Measurements from ENCODE around the gene CCDC196. TPM values are rescaled to one million over a fixed set of nuclear protein-coding genes. Genes with fewer than 3 reads are reported as not detected.

Gene CCDC196
- total RNA-seq, 1 donor = not detected

- no peak overlapping the region for H3K4me2 ChIP-seq (ENCODE audit: insufficient read depth, low read length)
- H3K4me1 ChIP-seq (ENCODE audit: insufficient read depth, low read length) = no peaks in the 10 kb centered on the region
- H3K36me3 ChIP-seq (ENCODE audit: insufficient read depth, low read length) = no peaks in the 10 kb centered on the region
- no peak for DNase-seq (ENCODE audit: insufficient read length, low spot score, missing footprints)
- no peaks in the 10 kb centered on the region for H3K9me3 ChIP-seq (ENCODE audit: low read depth, low read length)
- no peaks in the 10 kb centered on the region for H3K27me3 ChIP-seq (ENCODE audit: insufficient read depth, low read length)
- H3K79me2 ChIP-seq (ENCODE audit: insufficient read depth, low read length) = no peaks in the 10 kb centered on the region
- no peak overlapping the region for H2AFZ ChIP-seq (ENCODE audit: low read length)
- no peak overlapping the region for H3K27ac ChIP-seq (ENCODE audit: low read depth, low read length)
- no peak for TF ChIP-seq CTCF (IDR thresholded peaks at IDR 0.05; ENCODE audit: extremely low read depth, low read depth, low read length)
- no peaks in the 10 kb centered on the region for H4K20me1 ChIP-seq (ENCODE audit: insufficient read depth, low read length)
- no peak overlapping the region for H3K4me3 ChIP-seq (ENCODE audit: insufficient read depth, low read length)
Measured at GRCh38 chr14:66483322-66483721, 2.8 kb upstream of the CCDC196 start.

GRCh38 chr14:66485029-66485428, 1.1 kb upstream of the CCDC196 start:
- H3K4me1 ChIP-seq (ENCODE audit: insufficient read depth, low read length) = no peaks in the 10 kb centered on the region
- no peaks in the 10 kb centered on the region for H3K36me3 ChIP-seq (ENCODE audit: insufficient read depth, low read length)
- H3K27ac ChIP-seq (ENCODE audit: low read depth, low read length) = no peak overlapping the region
- no peak for DNase-seq (ENCODE audit: insufficient read length, low spot score, missing footprints)
- no peak overlapping the region for H3K4me2 ChIP-seq (ENCODE audit: insufficient read depth, low read length)
- no peak for TF ChIP-seq CTCF (IDR thresholded peaks at IDR 0.05; ENCODE audit: extremely low read depth, low read depth, low read length)
- H2AFZ ChIP-seq (ENCODE audit: low read length) = no peak overlapping the region
- no peaks in the 10 kb centered on the region for H4K20me1 ChIP-seq (ENCODE audit: insufficient read depth, low read length)
- H3K9me3 ChIP-seq (ENCODE audit: low read depth, low read length) = no peaks in the 10 kb centered on the region
- H3K4me3 ChIP-seq (ENCODE audit: insufficient read depth, low read length) = no peak overlapping the region
- H3K79me2 ChIP-seq (ENCODE audit: insufficient read depth, low read length) = no peaks in the 10 kb centered on the region
- no peaks in the 10 kb centered on the region for H3K27me3 ChIP-seq (ENCODE audit: insufficient read depth, low read length)

- no peaks in the 10 kb centered on the region for H3K4me1 ChIP-seq (ENCODE audit: insufficient read depth, low read length)
- no peaks in the 10 kb centered on the region for H3K79me2 ChIP-seq (ENCODE audit: insufficient read depth, low read length)
- no peak overlapping the region for H3K27ac ChIP-seq (ENCODE audit: low read depth, low read length)
- TF ChIP-seq CTCF (IDR thresholded peaks at IDR 0.05; ENCODE audit: extremely low read depth, low read depth, low read length) = no peak
- no peak overlapping the region for H3K4me3 ChIP-seq (ENCODE audit: insufficient read depth, low read length)
- H2AFZ ChIP-seq (ENCODE audit: low read length) = no peak overlapping the region
- no peaks in the 10 kb centered on the region for H3K9me3 ChIP-seq (ENCODE audit: low read depth, low read length)
- no peaks in the 10 kb centered on the region for H3K27me3 ChIP-seq (ENCODE audit: insufficient read depth, low read length)
- no peak for DNase-seq (ENCODE audit: insufficient read length, low spot score, missing footprints)
- no peaks in the 10 kb centered on the region for H3K36me3 ChIP-seq (ENCODE audit: insufficient read depth, low read length)
- no peak overlapping the region for H3K4me2 ChIP-seq (ENCODE audit: insufficient read depth, low read length)
- no peaks in the 10 kb centered on the region for H4K20me1 ChIP-seq (ENCODE audit: insufficient read depth, low read length)
Measured at GRCh38 chr14:66487164-66487563, 993 bp downstream of the CCDC196 start.

GRCh38 chr14:66490143-66491111, 4.3 kb downstream of the CCDC196 start:
- Histone ChIP-seq H3K36me3 (ENCODE audit: insufficient read depth, low read length) (no peaks in the 10 kb centered on the region), H3K79me2 (ENCODE audit: insufficient read depth, low read length) (no peaks in the 10 kb centered on the region), H4K20me1 (ENCODE audit: insufficient read depth, low read length) (no peaks in the 10 kb centered on the region), H3K27me3 (ENCODE audit: insufficient read depth, low read length) (no peaks in the 10 kb centered on the region), H3K27ac (ENCODE audit: low read depth, low read length) (no peak overlapping the region), H3K4me3 (ENCODE audit: insufficient read depth, low read length) (no peak overlapping the region), H3K9me3 (ENCODE audit: low read depth, low read length) (no peaks in the 10 kb centered on the region), H3K4me2 (ENCODE audit: insufficient read depth, low read length) (no peak overlapping the region), H3K4me1 (ENCODE audit: insufficient read depth, low read length) (no peaks in the 10 kb centered on the region), H2AFZ (ENCODE audit: low read length) (no peak overlapping the region)
- DNase-seq (ENCODE audit: insufficient read length, low spot score, missing footprints) = no peak
- no peak for TF ChIP-seq CTCF (IDR thresholded peaks at IDR 0.05; ENCODE audit: extremely low read depth, low read depth, low read length)

Data from osteoblast (primary cell).